MCF 10A (cell line): ENCODE results near the gene PLEK. TPM values are rescaled to one million over a fixed set of nuclear protein-coding genes. Genes with fewer than 3 reads are reported as not detected.

ENCODE experiments used
- BruUV-seq: library from RNA; stranded (reverse); fragments of 400-500 nt; replicated peaks from 2 replicates; lab custom pipeline; 2021; lab: Mats Ljungman, UMichigan
- CTCF ChIA-PET: fragments of 300-600 bp; sonication (Branson Sonifier 250); formaldehyde crosslinking; extraction: SDS; loops from one replicate; lab custom pipeline; 2021; ENCODE audit warnings: antibody characterized with exemption, inconsistent platforms; lab: Yijun Ruan, JAX
- POLR2A ChIA-PET: fragments of 300-600, 350-650 bp; sonication (Branson Sonifier 250); formaldehyde crosslinking; extraction: SDS; loops from one replicate; lab custom pipeline; 2020; ENCODE audit warnings: antibody characterized with exemption, inconsistent platforms; lab: Yijun Ruan, JAX
- DNase-seq: peaks from one replicate; pipeline ENCODE4 v3.0.0-alpha.2; 2018; ENCODE audit not compliant: unreplicated experiment
- H3K27ac Mint-ChIP-seq: one replicate; pipeline ENCODE4 v1.8.0; 2022; ENCODE audit warnings: mild to moderate bottlenecking, low read depth, mixed read lengths; ENCODE audit not compliant: unreplicated experiment
- H3K27me3 Mint-ChIP-seq: one replicate; pipeline ENCODE4 v1.8.0; 2022; ENCODE audit warnings: mixed read lengths; ENCODE audit not compliant: insufficient read depth, unreplicated experiment
- H3K36me3 Mint-ChIP-seq: one replicate; pipeline ENCODE4 v1.8.0; 2022; ENCODE audit warnings: mild to moderate bottlenecking, moderate library complexity, mixed read lengths; ENCODE audit not compliant: insufficient read depth, unreplicated experiment
- H3K4me1 Mint-ChIP-seq: one replicate; pipeline ENCODE4 v1.8.0; 2022; ENCODE audit warnings: mixed read lengths; ENCODE audit not compliant: insufficient read depth, unreplicated experiment
- H3K4me3 Mint-ChIP-seq: one replicate; pipeline ENCODE4 v1.8.0; 2022; ENCODE audit warnings: mild to moderate bottlenecking, moderate library complexity, mixed read lengths; ENCODE audit not compliant: unreplicated experiment
- H3K9me3 Mint-ChIP-seq: one replicate; pipeline ENCODE4 v1.8.0; 2022; ENCODE audit warnings: mixed read lengths; ENCODE audit not compliant: unreplicated experiment
- intact Hi-C: fragments of 100-400 bp; cut with micrococcal nuclease; formaldehyde crosslinking; loops from 2 replicates; pipeline ENCODE4 v1.14.1; 2022
- total RNA-seq: library from RNA; stranded (reverse); gene quantifications from 2 replicates; pipeline ENCODE4 v1.2.3, GENCODE V29; 2022
- TF ChIP-seq, protein P1 (sequence below): fragments of 200-600 bp; IDR thresholded peaks from one replicate; pipeline ENCODE4 v1.8.0; 2022; ENCODE audit warnings: antibody characterized with exemption, mild to moderate bottlenecking; ENCODE audit not compliant: unreplicated experiment

The PLEK gene
- total RNA-seq, 1 experiment from 2014 or later, result not detected

DNA sequence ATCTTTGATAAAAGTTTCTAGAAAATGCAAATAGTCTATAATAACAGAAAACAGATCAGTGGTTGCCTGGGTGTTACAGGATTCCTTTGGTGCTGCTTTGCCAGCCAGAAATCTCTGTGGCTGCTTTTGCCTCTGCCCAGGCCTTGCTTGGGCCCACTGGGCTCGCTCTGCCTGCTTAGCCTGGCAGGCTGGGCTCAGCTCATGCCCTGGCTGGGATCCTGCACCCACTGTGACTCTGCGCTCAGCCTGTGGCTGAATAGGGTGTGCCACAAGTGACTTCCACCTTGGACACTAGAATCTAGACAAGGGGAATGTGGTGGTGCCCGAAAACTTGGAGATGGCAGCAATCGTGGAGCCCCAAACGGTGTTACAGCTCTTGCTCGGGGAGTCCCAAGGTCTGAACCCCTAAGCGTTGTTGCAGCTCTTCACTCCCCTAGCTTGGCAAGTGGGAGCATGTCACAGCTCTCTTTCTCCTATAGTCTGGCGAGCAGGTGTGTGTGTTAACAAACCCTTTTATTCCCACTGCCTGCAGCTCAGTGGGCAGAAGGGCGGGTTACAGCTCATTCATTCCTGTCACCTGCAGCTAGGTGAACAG, 51.1 kb downstream of the PLEK start:
- ChIA-PET CTCF (interaction anchor here (0.5 kb wide), 1 partner anchor 26 kb away, joined by 3 read pairs; no protein-coding TSS in a partner anchor), POLR2A (interaction anchor here (0.7 to 1.2 kb wide), 2 partner anchors 10 to 25 kb away, joined by 3 read pairs; no protein-coding TSS in a partner anchor)

DNA sequence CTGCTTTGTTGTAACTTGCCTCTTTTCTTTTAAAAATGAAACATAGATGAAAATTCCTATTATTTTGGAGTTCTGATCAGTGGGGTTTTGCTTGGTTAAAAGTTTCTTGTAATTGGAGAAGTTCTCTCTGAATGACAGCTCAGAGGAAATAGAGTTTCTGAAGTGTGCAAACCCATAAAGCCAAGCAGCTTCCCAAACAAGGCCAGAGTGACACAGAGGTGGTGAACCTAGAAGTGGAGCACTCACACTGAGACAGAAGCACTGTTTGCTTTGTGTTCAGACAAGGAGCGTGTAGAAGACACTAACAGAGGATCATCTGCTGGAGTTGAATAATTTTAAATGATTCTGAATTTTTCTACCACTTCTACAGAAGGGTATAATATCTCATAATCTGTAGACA, 52.8 kb downstream of the PLEK start:
- no peak overlapping the region for H3K4me3 Mint-ChIP-seq
- no peak overlapping the region for H3K27ac Mint-ChIP-seq
- intact Hi-C loops, result no loop called here
- no peak for DNase-seq
- ChIA-PET POLR2A (no interaction called here), CTCF (no interaction called here)
- H3K27me3 Mint-ChIP-seq, result no peaks in the 10 kb centered on the region
- BruUV-seq, result no TSS peak
- TF ChIP-seq, protein P1, sequence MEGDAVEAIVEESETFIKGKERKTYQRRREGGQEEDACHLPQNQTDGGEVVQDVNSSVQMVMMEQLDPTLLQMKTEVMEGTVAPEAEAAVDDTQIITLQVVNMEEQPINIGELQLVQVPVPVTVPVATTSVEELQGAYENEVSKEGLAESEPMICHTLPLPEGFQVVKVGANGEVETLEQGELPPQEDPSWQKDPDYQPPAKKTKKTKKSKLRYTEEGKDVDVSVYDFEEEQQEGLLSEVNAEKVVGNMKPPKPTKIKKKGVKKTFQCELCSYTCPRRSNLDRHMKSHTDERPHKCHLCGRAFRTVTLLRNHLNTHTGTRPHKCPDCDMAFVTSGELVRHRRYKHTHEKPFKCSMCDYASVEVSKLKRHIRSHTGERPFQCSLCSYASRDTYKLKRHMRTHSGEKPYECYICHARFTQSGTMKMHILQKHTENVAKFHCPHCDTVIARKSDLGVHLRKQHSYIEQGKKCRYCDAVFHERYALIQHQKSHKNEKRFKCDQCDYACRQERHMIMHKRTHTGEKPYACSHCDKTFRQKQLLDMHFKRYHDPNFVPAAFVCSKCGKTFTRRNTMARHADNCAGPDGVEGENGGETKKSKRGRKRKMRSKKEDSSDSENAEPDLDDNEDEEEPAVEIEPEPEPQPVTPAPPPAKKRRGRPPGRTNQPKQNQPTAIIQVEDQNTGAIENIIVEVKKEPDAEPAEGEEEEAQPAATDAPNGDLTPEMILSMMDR, result no peak
- H3K9me3 Mint-ChIP-seq, result no peaks in the 10 kb centered on the region
- no peaks in the 10 kb centered on the region for H3K4me1 Mint-ChIP-seq
- no peaks in the 10 kb centered on the region for H3K36me3 Mint-ChIP-seq

More for the DNA sequence above, 51.1 kb downstream of the PLEK start:
- no peaks in the 10 kb centered on the region for H3K4me1 Mint-ChIP-seq
- H3K36me3 Mint-ChIP-seq, result no peaks in the 10 kb centered on the region
- TF ChIP-seq, protein P1, result no peak
- H3K9me3 Mint-ChIP-seq, result no peaks in the 10 kb centered on the region
- H3K27ac Mint-ChIP-seq, result no peak overlapping the region
- no TSS peak for BruUV-seq
- no peak for DNase-seq
- no peaks in the 10 kb centered on the region for H3K27me3 Mint-ChIP-seq
- intact Hi-C loops, result no loop called here
- no peak overlapping the region for H3K4me3 Mint-ChIP-seq

DNA sequence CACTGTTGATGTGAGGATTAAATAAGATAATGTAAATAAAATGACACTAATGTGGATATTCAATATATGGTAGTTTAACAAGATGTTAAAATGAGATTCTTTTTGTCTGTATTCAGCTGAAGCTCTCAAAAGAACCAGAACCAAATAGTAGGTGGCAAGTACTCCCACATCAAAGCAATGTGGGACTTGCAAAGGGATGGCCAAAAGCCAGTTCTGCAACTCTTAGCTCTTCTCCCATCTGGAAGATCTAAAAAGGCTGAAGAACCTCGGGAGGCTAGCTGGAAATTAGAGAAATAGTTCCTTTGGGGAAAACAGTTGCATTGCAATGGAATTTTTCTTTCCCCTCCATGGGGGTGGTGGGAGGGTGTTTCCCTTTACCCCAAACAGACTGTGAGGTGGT, 53.3 kb downstream of the PLEK start:
- no TSS peak for BruUV-seq
- Mint-ChIP-seq H3K36me3 (no peaks in the 10 kb centered on the region), H3K27me3 (no peaks in the 10 kb centered on the region), H3K27ac (no peak overlapping the region), H3K4me1 (no peaks in the 10 kb centered on the region), H3K9me3 (no peaks in the 10 kb centered on the region), H3K4me3 (no peak overlapping the region)
- DNase-seq, result no peak
- ChIA-PET POLR2A (no interaction called here), CTCF (no interaction called here)
- intact Hi-C loops, result no loop called here
- TF ChIP-seq, protein P1, result no peak

DNA sequence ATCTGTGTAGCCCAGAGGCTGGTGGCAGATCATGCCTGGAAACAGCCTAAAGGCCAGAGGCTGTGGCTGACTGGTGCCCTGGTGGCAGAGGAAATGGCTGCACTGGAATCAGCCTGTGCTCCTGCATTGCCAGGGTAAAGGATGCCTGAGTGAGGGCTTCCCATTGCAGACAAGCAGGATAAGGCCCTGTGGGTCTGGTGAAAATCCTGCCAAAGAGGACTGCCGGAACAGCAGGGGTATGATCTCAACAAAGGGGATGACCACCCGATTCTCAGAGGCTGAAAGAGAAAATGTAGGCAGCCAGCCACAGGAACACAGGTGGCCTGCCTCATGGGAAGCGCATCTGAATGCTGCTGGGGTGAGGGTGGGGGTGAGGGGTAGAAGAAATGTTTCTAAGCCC, 53.8 kb downstream of the PLEK start:
- H3K4me1 Mint-ChIP-seq, result no peaks in the 10 kb centered on the region
- DNase-seq, result no peak
- no peak overlapping the region for H3K4me3 Mint-ChIP-seq
- H3K27ac Mint-ChIP-seq, result no peak overlapping the region
- BruUV-seq, result no TSS peak
- H3K36me3 Mint-ChIP-seq, result no peaks in the 10 kb centered on the region
- H3K9me3 Mint-ChIP-seq, result no peaks in the 10 kb centered on the region
- H3K27me3 Mint-ChIP-seq, result no peaks in the 10 kb centered on the region
- TF ChIP-seq, protein P1, result no peak
- CTCF ChIA-PET, result no interaction called here
- intact Hi-C loops, result no loop called here
- POLR2A ChIA-PET, result no interaction called here
